HepG2 (cell line): Measurements from ENCODE around the gene ZNF33A. TPM values are rescaled to one million over a fixed set of nuclear protein-coding genes. Genes with fewer than 3 reads are reported as not detected.

Source experiments
- CBX1 ChIP-seq: IDR thresholded peaks from one replicate; pipeline ENCODE4 v1.6.1; 2016; ENCODE audit warnings: antibody characterized with exemption, low read depth
- FOXC1 ChIP-seq: sonication (generic); formaldehyde crosslinking; IDR thresholded peaks from 2 replicates; pipeline ENCODE4 v1.8.0; 2022; ENCODE audit warnings: mild to moderate bottlenecking, missing genetic modification reagents, borderline replicate concordance
- NCOA2 ChIP-seq: sonication (generic); formaldehyde crosslinking; IDR thresholded peaks from 2 replicates; pipeline ENCODE4 v1.8.0; 2022; ENCODE audit warnings: inconsistent platforms
- SAFB2 ChIP-seq: sonication (generic); formaldehyde crosslinking; IDR thresholded peaks from 2 replicates; pipeline ENCODE4 v1.5.1; 2020; ENCODE audit warnings: missing genetic modification reagents, low read depth, mild to moderate bottlenecking, borderline replicate concordance
- SALL2 ChIP-seq: sonication (generic); formaldehyde crosslinking; IDR thresholded peaks from 2 replicates; pipeline ENCODE4 v1.8.1; 2023; ENCODE audit warnings: mild to moderate bottlenecking, missing genetic modification reagents, inconsistent platforms
- SIX4 ChIP-seq: sonication (generic); formaldehyde crosslinking; IDR thresholded peaks from 2 replicates; pipeline ENCODE4 v1.4.0; 2020; ENCODE audit warnings: missing genetic modification reagents
- SMAD3 ChIP-seq: sonication (generic); formaldehyde crosslinking; IDR thresholded peaks from 2 replicates; pipeline ENCODE4 v1.4.0; 2020; ENCODE audit warnings: missing genetic modification reagents
- YEATS4 ChIP-seq: sonication (generic); formaldehyde crosslinking; IDR thresholded peaks from 2 replicates; pipeline ENCODE4 v1.4.0; 2020; ENCODE audit warnings: missing genetic modification reagents, borderline replicate concordance
- ZNF138 ChIP-seq: sonication (generic); formaldehyde crosslinking; IDR thresholded peaks from 2 replicates; pipeline ENCODE4 v1.5.0; 2020; ENCODE audit warnings: mild to moderate bottlenecking, low read depth, missing genetic modification reagents
- ZNF143 ChIP-seq: sonication (generic); formaldehyde crosslinking; IDR thresholded peaks from 2 replicates; pipeline ENCODE4 v1.4.0; 2020; ENCODE audit warnings: missing genetic modification reagents
- ZNF737 ChIP-seq: sonication (generic); formaldehyde crosslinking; IDR thresholded peaks from 2 replicates; pipeline ENCODE4 v1.5.0; 2020; ENCODE audit warnings: missing genetic modification reagents, mild to moderate bottlenecking, borderline replicate concordance
- ZNF747 ChIP-seq: sonication (generic); formaldehyde crosslinking; IDR thresholded peaks from 2 replicates; pipeline ENCODE4 v1.8.1; 2023; ENCODE audit warnings: missing genetic modification reagents, mild to moderate bottlenecking, borderline replicate concordance
- ZZZ3 ChIP-seq: sonication (generic); formaldehyde crosslinking; IDR thresholded peaks from 2 replicates; pipeline ENCODE4 v1.4.0; 2020; ENCODE audit warnings: missing genetic modification reagents, mild to moderate bottlenecking, borderline replicate concordance
- polyA plus RNA-seq, 8 experiments: library from polyadenylated mRNA; depleted of rRNA in 3 of 8; stranded (reverse) in 7 of 8; unstranded in 1 of 8; fragments of >200 nt; fragmentation: Illumina TruSeq in 4 of 8; extraction: Trizol in 4 of 8; gene quantifications; 2 replicates each; pipeline versions ENCODE4 v1.2.1 to v1.2.3, GENCODE V29; 2011 to 2016; ENCODE audit warnings: low read depth in 4 of 8, missing spikeins in 1 of 8, mixed read lengths in 1 of 8; ENCODE audit not compliant: insufficient read depth in 1 of 8
- total RNA-seq, 5 experiments: library from RNA; depleted of rRNA; stranded (reverse); fragments of >200 nt; fragmentation: Illumina TruSeq; extraction: Trizol; gene quantifications; 2 replicates each; pipeline ENCODE4 v1.2.3, GENCODE V29; 2016; ENCODE audit warnings: low read depth in 1 of 5
- TF ChIP-seq, protein P1 (sequence below), 2 experiments: IDR thresholded peaks; 2 replicates each; pipeline ENCODE4 v1.6.1; 2011 to 2012; ENCODE audit warnings: low read length in 2 of 2, borderline replicate concordance in 1 of 2, low read depth in 1 of 2, mild to moderate bottlenecking in 1 of 2, moderate library complexity in 1 of 2
- TF ChIP-seq, protein P2 (sequence below): sonication (generic); formaldehyde crosslinking; IDR thresholded peaks from 2 replicates; pipeline ENCODE4 v1.8.1; 2022; ENCODE audit warnings: low read depth, mild to moderate bottlenecking, missing genetic modification reagents
- TF ChIP-seq, protein P3 (sequence below): IDR thresholded peaks from 2 replicates; pipeline ENCODE4 v1.6.1; 2016; ENCODE audit warnings: mild to moderate bottlenecking
- TF ChIP-seq, protein P4 (sequence below): sonication (generic); formaldehyde crosslinking; IDR thresholded peaks from 2 replicates; pipeline ENCODE4 v1.5.0; 2020; ENCODE audit warnings: missing genetic modification reagents, mild to moderate bottlenecking, borderline replicate concordance

The ZNF33A gene
- total and polyA plus RNA-seq, 2 of the 13 experiments (the other 11 are each of a cell fraction or from before 2014, with no cell fraction given), result 13.1 to 22.5 TPM

DNA sequence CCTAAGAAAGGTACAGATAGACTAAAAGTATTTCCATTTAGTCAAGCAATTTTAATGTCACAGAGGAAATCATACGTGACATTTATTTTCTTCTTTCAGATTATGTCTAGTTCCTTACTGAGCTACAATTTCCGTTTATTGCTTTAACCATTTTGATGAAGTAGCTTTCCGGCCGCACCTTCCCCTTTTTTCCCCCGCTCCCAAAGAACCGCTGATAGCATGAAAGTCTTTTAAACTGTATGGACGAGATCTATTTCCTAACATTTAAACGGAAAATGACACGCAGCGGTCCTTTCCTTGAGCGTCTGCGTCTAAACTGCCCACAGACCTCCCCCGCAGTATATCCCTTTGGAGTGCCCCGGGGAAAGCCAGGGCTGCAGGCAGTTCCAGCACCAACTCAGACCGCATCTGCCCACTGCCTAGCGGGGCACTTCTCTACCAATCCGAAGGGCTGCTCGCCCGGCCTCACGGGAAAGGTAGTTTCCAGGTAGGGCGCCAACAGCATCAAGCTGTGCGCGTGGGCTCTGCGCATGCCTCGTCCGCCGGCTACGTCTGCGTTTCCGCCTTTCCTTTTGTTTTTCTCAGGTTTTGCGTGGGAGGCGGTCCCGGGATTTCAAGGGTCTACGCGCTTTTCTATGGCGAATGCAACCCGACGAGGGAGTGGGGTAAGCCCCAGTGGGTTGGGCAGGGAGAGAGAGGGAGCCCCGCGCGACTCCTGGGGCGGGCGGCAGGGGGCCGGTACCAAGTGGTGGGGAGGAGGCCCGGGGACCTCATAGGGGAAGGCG is at the start of gene ZNF33A (continued):
- TF ChIP-seq ZNF747, result no peak; the same call in 1 of the 2 replicates
- TF ChIP-seq FOXC1 (CRISPR knock-in tag), result peak; percentile 61; the same call in 1 of the 2 replicates
- TF ChIP-seq, protein P1, sequence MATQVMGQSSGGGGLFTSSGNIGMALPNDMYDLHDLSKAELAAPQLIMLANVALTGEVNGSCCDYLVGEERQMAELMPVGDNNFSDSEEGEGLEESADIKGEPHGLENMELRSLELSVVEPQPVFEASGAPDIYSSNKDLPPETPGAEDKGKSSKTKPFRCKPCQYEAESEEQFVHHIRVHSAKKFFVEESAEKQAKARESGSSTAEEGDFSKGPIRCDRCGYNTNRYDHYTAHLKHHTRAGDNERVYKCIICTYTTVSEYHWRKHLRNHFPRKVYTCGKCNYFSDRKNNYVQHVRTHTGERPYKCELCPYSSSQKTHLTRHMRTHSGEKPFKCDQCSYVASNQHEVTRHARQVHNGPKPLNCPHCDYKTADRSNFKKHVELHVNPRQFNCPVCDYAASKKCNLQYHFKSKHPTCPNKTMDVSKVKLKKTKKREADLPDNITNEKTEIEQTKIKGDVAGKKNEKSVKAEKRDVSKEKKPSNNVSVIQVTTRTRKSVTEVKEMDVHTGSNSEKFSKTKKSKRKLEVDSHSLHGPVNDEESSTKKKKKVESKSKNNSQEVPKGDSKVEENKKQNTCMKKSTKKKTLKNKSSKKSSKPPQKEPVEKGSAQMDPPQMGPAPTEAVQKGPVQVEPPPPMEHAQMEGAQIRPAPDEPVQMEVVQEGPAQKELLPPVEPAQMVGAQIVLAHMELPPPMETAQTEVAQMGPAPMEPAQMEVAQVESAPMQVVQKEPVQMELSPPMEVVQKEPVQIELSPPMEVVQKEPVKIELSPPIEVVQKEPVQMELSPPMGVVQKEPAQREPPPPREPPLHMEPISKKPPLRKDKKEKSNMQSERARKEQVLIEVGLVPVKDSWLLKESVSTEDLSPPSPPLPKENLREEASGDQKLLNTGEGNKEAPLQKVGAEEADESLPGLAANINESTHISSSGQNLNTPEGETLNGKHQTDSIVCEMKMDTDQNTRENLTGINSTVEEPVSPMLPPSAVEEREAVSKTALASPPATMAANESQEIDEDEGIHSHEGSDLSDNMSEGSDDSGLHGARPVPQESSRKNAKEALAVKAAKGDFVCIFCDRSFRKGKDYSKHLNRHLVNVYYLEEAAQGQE (IDR thresholded peaks at IDR 0.05; ENCODE audit: borderline replicate concordance in 1 of 2, low read depth in 1 of 2, low read length in 2 of 2), result no peak
- TF ChIP-seq, protein P2, sequence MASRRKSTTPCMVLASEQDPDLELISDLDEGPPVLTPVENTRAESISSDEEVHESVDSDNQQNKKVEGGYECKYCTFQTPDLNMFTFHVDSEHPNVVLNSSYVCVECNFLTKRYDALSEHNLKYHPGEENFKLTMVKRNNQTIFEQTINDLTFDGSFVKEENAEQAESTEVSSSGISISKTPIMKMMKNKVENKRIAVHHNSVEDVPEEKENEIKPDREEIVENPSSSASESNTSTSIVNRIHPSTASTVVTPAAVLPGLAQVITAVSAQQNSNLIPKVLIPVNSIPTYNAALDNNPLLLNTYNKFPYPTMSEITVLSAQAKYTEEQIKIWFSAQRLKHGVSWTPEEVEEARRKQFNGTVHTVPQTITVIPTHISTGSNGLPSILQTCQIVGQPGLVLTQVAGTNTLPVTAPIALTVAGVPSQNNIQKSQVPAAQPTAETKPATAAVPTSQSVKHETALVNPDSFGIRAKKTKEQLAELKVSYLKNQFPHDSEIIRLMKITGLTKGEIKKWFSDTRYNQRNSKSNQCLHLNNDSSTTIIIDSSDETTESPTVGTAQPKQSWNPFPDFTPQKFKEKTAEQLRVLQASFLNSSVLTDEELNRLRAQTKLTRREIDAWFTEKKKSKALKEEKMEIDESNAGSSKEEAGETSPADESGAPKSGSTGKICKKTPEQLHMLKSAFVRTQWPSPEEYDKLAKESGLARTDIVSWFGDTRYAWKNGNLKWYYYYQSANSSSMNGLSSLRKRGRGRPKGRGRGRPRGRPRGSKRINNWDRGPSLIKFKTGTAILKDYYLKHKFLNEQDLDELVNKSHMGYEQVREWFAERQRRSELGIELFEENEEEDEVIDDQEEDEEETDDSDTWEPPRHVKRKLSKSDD (CRISPR knock-in tag), result no peak
- no peak for TF ChIP-seq SMAD3
- TF ChIP-seq, protein P3, sequence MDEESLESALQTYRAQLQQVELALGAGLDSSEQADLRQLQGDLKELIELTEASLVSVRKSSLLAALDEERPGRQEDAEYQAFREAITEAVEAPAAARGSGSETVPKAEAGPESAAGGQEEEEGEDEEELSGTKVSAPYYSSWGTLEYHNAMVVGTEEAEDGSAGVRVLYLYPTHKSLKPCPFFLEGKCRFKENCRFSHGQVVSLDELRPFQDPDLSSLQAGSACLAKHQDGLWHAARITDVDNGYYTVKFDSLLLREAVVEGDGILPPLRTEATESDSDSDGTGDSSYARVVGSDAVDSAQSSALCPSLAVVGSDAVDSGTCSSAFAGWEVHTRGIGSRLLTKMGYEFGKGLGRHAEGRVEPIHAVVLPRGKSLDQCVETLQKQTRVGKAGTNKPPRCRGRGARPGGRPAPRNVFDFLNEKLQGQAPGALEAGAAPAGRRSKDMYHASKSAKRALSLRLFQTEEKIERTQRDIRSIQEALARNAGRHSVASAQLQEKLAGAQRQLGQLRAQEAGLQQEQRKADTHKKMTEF (CRISPR knock-in tag), result peak; percentile 60
- peak; percentile 90 for TF ChIP-seq ZNF138 (CRISPR knock-in tag)
- TF ChIP-seq SAFB2 (CRISPR knock-in tag), result no peak; the same call in 1 of the 2 replicates
- peak; percentile 94 for TF ChIP-seq ZNF143 (CRISPR knock-in tag)
- TF ChIP-seq, protein P4, sequence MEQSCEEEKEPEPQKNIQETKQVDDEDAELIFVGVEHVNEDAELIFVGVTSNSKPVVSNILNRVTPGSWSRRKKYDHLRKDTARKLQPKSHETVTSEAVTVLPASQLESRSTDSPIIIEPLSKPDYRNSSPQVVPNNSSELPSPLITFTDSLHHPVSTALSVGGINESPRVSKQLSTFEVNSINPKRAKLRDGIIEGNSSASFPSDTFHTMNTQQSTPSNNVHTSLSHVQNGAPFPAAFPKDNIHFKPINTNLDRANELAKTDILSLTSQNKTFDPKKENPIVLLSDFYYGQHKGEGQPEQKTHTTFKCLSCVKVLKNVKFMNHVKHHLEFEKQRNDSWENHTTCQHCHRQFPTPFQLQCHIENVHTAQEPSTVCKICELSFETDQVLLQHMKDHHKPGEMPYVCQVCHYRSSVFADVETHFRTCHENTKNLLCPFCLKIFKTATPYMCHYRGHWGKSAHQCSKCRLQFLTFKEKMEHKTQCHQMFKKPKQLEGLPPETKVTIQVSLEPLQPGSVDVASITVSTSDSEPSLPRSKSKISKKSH (CRISPR knock-in tag), result no peak
- no peak for TF ChIP-seq YEATS4 (CRISPR knock-in tag)
- TF ChIP-seq ZZZ3 (CRISPR knock-in tag), result no peak; the same call in 1 of the 2 replicates
- no peak for TF ChIP-seq ZNF737 (CRISPR knock-in tag)
- 0 out of 2 replicates have a peak, but pooled peaks have one; percentile 5 for TF ChIP-seq NCOA2 (CRISPR knock-in tag)
- peak; percentile 43; the same call in 1 of the 2 replicates for TF ChIP-seq SALL2
- no peak for TF ChIP-seq CBX1
- TF ChIP-seq SIX4 (CRISPR knock-in tag), result no peak
